Measurements from ENCODE around the gene ATP5F1E.

GRCh38 chr20:59014680-59015389 lies 17.3 kb downstream of the ATP5F1E start:
- TF ChIP-seq, protein P1, sequence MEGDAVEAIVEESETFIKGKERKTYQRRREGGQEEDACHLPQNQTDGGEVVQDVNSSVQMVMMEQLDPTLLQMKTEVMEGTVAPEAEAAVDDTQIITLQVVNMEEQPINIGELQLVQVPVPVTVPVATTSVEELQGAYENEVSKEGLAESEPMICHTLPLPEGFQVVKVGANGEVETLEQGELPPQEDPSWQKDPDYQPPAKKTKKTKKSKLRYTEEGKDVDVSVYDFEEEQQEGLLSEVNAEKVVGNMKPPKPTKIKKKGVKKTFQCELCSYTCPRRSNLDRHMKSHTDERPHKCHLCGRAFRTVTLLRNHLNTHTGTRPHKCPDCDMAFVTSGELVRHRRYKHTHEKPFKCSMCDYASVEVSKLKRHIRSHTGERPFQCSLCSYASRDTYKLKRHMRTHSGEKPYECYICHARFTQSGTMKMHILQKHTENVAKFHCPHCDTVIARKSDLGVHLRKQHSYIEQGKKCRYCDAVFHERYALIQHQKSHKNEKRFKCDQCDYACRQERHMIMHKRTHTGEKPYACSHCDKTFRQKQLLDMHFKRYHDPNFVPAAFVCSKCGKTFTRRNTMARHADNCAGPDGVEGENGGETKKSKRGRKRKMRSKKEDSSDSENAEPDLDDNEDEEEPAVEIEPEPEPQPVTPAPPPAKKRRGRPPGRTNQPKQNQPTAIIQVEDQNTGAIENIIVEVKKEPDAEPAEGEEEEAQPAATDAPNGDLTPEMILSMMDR (IDR thresholded peaks at IDR 0.05) = no peak
- TF ChIP-seq POLR2A (IDR thresholded peaks at IDR 0.05) = no peak

All from lower leg skin (tissue), 3 donors.